Fibroblast of pulmonary artery (primary cell): ENCODE measurements around the gene SLC35F1.

ENCODE experiments used
- DNase-seq: peaks from one replicate; pipeline ENCODE4 v3.0.0-alpha.2; 2010; ENCODE audit warnings: low read depth
- H3K4me3 ChIP-seq: replicated peaks from 2 replicates; pipeline ENCODE4 v1.5.1; 2011; ENCODE audit warnings: low read depth, mild to moderate bottlenecking, control low read depth, low read length, moderate library complexity
- TF ChIP-seq, protein P1 (sequence below): IDR thresholded peaks from 2 replicates; pipeline ENCODE4 v1.5.1; 2011; ENCODE audit warnings: mild to moderate bottlenecking, control low read depth, low read length, inconsistent platforms; ENCODE audit errors: missing control alignments

SLC35F1 gene

DNA sequence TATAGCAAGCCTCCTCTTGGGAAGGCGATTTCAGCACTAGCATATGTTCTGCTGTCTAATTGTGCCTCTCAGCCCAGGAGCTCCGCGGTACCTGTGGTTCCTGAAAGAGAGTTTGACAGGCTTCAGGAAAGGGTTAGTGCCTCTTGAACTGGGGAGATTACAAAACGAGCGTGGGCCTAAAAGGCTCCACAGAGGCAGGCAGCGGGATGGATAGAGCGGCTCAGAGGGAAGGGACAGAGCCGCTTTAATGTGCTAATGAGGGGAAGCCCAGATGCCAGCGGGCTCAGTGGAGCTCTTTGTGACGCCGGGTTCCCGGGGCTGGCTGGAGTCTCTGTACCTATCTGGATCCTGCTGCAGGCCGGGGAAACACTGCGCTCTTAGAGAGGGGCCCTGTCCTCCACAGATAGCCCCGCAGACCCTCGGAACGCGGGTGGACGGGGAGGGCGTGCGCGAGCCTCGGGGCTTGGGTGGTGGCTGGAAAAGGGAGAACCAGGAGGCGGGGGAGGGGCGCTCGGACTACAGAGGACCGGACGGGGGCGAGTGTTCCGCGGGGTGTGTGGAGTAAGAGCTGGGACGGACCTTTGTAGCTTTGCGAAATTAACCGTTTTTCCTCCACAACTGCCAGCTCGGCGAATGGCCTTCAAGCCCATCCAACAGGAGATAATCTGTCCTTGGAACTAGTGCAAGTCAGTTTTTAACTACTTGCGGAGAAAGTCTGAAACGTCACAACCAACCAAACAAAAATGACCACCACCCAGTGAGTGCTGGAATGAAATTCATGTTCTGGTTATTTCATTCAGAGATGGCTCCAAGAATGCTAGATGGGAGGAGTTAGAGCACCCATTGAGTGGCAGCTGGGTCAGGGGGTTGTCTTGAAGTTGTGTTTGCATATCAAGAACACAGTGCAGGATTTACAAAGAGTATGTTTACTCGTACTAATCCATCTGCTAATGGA is 13.0 kb downstream of the SLC35F1 start:
- no peak for DNase-seq
- no peak overlapping the region for H3K4me3 ChIP-seq
- TF ChIP-seq, protein P1, sequence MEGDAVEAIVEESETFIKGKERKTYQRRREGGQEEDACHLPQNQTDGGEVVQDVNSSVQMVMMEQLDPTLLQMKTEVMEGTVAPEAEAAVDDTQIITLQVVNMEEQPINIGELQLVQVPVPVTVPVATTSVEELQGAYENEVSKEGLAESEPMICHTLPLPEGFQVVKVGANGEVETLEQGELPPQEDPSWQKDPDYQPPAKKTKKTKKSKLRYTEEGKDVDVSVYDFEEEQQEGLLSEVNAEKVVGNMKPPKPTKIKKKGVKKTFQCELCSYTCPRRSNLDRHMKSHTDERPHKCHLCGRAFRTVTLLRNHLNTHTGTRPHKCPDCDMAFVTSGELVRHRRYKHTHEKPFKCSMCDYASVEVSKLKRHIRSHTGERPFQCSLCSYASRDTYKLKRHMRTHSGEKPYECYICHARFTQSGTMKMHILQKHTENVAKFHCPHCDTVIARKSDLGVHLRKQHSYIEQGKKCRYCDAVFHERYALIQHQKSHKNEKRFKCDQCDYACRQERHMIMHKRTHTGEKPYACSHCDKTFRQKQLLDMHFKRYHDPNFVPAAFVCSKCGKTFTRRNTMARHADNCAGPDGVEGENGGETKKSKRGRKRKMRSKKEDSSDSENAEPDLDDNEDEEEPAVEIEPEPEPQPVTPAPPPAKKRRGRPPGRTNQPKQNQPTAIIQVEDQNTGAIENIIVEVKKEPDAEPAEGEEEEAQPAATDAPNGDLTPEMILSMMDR, result no peak

DNA sequence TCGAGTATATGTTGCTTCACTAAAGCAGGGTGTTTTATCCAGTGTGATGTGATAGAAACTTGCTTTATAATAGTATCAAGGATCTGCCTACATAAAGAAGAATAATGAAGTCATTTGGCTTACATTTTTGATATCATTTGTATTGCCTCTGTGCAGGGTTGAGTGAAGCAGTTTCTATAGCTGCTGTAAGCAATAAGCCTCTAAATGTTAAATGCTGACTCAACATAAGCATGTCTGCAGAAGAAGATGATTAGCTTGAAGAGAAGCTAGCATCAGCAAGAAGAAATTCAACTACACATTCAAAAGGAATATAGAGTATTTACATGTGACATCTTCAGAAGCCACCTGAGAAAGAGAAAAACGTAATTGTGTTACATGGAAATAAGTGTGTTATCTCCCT is 17.6 kb downstream of the SLC35F1 start:
- no peak for DNase-seq
- H3K4me3 ChIP-seq, result no peak overlapping the region
- TF ChIP-seq, protein P1, result no peak

DNA sequence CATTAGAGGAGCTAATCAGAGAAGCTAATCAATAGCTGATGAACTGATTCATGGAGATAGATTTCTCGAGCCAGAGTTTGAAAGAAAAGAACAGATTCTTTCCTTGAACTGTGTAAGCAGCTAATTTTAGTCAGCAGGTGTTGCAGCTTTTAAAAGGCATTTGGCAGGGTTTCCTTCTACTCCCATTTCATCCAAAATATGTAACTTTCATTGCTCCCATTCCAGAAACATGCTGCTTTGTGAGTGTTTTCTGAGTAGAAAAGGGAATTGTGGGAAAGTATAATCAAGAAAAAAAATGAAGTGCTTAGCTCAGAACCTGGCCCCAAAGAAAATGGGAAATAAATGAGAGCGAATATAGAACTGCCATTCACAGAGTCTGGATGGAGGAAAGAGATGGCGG is 20.8 kb downstream of the SLC35F1 start:
- DNase-seq, result no peak
- TF ChIP-seq, protein P1, result no peak
- H3K4me3 ChIP-seq, result no peak overlapping the region

DNA sequence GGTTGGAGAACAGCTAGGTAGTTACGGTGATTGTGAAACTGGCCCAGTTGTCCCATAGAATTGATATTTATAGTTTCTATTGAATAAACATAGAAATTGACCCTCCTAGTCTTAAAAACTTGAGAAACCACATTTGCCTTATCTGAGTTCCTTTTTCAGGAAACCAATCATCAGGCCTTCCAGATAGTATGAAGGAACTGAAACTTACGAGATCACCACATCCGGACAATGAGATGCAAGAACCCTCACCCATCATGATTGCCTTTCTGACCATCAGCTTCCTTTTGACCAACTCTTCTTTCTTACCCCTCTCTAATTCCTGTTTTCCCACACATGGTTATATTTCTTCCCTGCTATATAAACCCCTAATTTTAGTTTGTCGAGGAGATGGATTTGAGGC is 21.8 kb downstream of the SLC35F1 start:
- TF ChIP-seq, protein P1, result no peak
- no peak for DNase-seq

DNA sequence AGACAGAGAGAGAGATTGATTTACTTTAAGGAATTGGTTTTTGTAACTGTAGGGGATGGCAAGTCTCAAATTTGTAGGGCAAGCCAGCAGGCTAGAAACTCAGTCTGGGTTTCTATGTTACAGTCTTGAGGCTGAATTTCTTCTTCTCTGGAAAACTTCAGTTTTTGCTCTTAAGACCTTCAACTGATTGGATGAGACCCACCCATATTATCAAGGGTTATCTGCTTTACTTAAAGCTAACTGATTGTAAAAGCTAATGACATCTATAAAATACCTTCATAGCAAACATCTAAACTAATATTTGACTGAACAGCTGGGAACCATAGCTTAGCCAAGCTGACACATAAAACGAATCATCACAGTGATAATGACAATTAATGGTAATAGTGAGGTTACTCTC is 22.4 kb downstream of the SLC35F1 start:
- H3K4me3 ChIP-seq, result no peak overlapping the region
- DNase-seq, result no peak
- TF ChIP-seq, protein P1, result no peak

More for the DNA sequence above, 21.8 kb downstream of the SLC35F1 start:
- H3K4me3 ChIP-seq, result no peak overlapping the region

DNA sequence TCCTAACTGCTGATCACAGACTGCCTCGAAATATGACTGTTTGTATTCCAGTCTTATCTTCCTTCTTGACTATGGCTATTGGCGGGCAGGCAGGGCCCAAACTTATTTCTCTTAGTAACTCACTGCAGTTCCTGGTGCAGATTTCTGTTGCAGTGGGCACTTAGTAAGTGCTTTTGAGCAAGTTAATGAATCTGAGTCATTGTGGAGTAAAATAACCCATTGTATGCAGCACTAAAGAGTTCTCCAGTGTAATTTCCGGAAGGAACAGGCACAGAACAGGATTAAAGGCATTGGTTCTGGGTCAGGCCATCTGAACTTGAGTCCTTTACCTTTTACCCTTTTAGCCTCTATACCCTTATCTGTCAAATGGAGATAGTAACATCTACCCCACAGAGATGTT is 23.6 kb downstream of the SLC35F1 start:
- DNase-seq, result no peak

More for the DNA sequence above, 23.6 kb downstream of the SLC35F1 start:
- TF ChIP-seq, protein P1, result no peak
- no peak overlapping the region for H3K4me3 ChIP-seq
